ENCODE data around the gene LRRC3. TPM values are rescaled to one million over a fixed set of nuclear protein-coding genes. Genes with fewer than 3 reads are reported as not detected.

Gene LRRC3
- total RNA-seq, 1 experiment from 2014 or later: 0.48 TPM

DNA sequence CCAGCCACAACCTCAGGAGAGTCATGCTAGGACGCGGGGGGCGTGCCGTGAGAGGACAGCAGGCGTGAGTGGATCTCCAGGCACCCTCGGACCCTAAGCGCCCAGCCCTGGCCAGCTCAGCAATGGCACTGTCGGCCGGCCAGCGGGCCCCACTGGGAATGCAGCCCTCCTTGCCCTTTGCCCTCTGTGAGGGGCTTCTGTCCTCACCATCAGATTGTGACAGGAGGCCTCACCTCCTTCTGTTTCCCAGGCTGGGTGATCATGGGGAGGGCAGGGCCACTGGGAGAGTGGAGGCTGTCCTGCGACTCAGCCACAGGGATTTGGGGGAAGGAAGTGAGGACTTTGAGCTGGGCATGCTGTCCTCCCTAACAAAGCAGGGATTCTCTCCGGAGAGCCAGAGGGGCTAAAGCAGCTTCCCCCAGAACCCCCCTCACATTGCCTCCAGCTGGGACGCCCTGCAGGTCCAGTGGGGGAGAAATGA, 6.6 kb upstream of the LRRC3 start:
- TF ChIP-seq, protein P1, sequence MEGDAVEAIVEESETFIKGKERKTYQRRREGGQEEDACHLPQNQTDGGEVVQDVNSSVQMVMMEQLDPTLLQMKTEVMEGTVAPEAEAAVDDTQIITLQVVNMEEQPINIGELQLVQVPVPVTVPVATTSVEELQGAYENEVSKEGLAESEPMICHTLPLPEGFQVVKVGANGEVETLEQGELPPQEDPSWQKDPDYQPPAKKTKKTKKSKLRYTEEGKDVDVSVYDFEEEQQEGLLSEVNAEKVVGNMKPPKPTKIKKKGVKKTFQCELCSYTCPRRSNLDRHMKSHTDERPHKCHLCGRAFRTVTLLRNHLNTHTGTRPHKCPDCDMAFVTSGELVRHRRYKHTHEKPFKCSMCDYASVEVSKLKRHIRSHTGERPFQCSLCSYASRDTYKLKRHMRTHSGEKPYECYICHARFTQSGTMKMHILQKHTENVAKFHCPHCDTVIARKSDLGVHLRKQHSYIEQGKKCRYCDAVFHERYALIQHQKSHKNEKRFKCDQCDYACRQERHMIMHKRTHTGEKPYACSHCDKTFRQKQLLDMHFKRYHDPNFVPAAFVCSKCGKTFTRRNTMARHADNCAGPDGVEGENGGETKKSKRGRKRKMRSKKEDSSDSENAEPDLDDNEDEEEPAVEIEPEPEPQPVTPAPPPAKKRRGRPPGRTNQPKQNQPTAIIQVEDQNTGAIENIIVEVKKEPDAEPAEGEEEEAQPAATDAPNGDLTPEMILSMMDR (conservative IDR thresholded peaks at IDR 0.05): no peak
- no peak for TF ChIP-seq EZH2 (IDR thresholded peaks at IDR 0.05; ENCODE audit: low read depth)
- DNase-seq: no peak
- intact Hi-C loops (cut with micrococcal nuclease; ENCODE audit: unreplicated experiment): no loop called here
- H3K4me2 ChIP-seq: no peak overlapping the region
- H3K9me3 ChIP-seq (ENCODE audit: insufficient read depth, low read depth): no peaks in the 10 kb centered on the region
- no peaks in the 10 kb centered on the region for H4K20me1 ChIP-seq (ENCODE audit: insufficient read depth)
- CTCF ChIA-PET: no interaction called here
- no peaks in the 10 kb centered on the region for H3K9me2 ChIP-seq (ENCODE audit: insufficient read depth)
- no peak overlapping the region for H2AFZ ChIP-seq
- no peaks in the 10 kb centered on the region for H3F3A ChIP-seq (ENCODE audit: insufficient read depth, low read depth)
- H3K79me2 ChIP-seq (ENCODE audit: low read depth): no peaks in the 10 kb centered on the region
- no peak overlapping the region for H3K27ac ChIP-seq
- H3K36me3 ChIP-seq (ENCODE audit: low read depth): no peaks in the 10 kb centered on the region
- no TSS peak for BruUV-seq (replicated peaks)
- no peaks in the 10 kb centered on the region for H3K4me1 ChIP-seq (replicated peaks; ENCODE audit: insufficient read depth)
- no peak overlapping the region for H3K4me3 ChIP-seq
- H3K27me3 ChIP-seq (ENCODE audit: insufficient read depth, low read depth): peaks cover 88% of the 10 kb centered on the region
- POLR2A ChIA-PET (ENCODE audit: unreplicated experiment): no interaction called here

DNA sequence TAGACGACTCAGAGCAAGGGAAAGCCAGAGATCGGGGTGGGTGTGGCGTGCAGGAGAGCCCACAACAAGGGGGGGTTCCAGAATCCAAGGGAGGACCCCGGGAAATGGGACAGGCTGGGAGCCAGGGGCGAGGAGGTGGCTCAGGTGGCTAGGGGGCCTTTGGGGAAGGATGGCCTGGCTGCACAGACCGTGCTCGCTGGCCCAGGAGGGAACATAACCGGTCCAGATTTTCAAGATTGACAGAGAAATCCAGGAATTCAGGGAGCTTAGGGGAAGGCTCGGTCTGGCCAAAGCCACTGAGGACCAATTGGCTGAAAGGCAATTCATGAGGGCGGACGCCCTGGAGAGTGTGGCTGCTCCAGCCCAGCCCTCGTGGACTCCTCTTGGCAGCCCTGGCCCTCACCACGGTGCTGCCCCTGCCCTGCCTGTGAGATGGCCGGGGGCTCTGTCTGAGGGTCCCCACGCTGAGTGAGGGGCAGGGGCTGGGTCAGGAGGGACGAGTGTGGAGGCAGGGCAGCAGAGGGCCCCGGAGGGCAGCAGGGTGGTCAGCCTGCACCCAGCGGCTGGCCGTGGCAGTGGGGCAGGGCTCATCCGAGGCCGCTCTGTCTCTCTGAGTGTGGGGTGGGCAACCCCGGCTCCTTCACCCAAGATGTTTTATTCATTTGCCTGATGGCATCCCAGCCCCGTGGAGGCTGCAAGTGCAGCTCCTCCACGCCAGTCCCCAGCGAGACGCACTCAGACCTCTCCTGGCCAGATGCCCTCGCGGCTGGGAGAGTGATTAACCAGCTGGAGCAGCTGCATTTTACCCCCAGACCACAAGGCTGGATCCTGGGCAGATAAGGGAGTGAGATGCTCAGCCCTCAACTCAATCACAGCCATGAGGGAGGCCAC, 5.6 kb upstream of the LRRC3 start:
- TF ChIP-seq, protein P1 (conservative IDR thresholded peaks at IDR 0.05): no peak
- TF ChIP-seq EZH2 (IDR thresholded peaks at IDR 0.05; ENCODE audit: low read depth): no peak

DNA sequence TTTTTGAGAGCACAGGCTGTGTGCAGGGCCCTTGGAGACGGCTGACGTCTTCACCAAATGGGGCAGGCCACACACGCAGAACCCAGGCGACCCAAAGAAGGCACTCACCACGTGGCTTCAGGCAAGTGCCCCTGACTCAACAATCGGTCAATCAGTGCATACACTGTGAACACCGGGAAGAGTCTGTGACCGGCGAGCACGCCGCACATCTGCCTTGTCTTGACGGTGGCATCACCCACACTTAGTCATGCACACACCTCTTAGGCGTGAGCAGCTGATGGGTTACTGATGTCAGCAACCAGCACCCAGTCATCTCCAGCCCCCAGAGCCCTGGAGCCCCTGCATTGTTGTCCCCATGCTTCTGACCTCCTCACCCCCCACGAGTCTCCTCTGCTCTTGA, 4.9 kb upstream of the LRRC3 start:
- H3K9me2 ChIP-seq (ENCODE audit: insufficient read depth): no peaks in the 10 kb centered on the region
- intact Hi-C loops (cut with micrococcal nuclease; ENCODE audit: unreplicated experiment): no loop called here
- no peak overlapping the region for H3K4me2 ChIP-seq
- no TSS peak for BruUV-seq (replicated peaks)
- peaks cover 80% of the 10 kb centered on the region for H3K27me3 ChIP-seq (ENCODE audit: insufficient read depth, low read depth)
- no peak overlapping the region for H3K27ac ChIP-seq
- no peaks in the 10 kb centered on the region for H3F3A ChIP-seq (ENCODE audit: insufficient read depth, low read depth)
- TF ChIP-seq, protein P1 (conservative IDR thresholded peaks at IDR 0.05): no peak
- no peak for TF ChIP-seq EZH2 (IDR thresholded peaks at IDR 0.05; ENCODE audit: low read depth)
- no peaks in the 10 kb centered on the region for H3K4me1 ChIP-seq (replicated peaks; ENCODE audit: insufficient read depth)
- no peaks in the 10 kb centered on the region for H3K79me2 ChIP-seq (ENCODE audit: low read depth)
- H3K4me3 ChIP-seq: no peak overlapping the region
- POLR2A ChIA-PET (ENCODE audit: unreplicated experiment): no interaction called here
- no peaks in the 10 kb centered on the region for H4K20me1 ChIP-seq (ENCODE audit: insufficient read depth)
- H3K9me3 ChIP-seq (ENCODE audit: insufficient read depth, low read depth): no peaks in the 10 kb centered on the region
- no peaks in the 10 kb centered on the region for H3K36me3 ChIP-seq (ENCODE audit: low read depth)
- H2AFZ ChIP-seq: no peak overlapping the region
- CTCF ChIA-PET: no interaction called here
- no peak for DNase-seq

More for the DNA sequence above, 5.6 kb upstream of the LRRC3 start:
- Histone ChIP-seq H3K36me3 (ENCODE audit: low read depth) (no peaks in the 10 kb centered on the region), H3K27me3 (ENCODE audit: insufficient read depth, low read depth) (peaks cover 87% of the 10 kb centered on the region), H3K4me1 (replicated peaks; ENCODE audit: insufficient read depth) (no peaks in the 10 kb centered on the region), H2AFZ (no peak overlapping the region), H3K4me2 (no peak overlapping the region), H3K9me3 (ENCODE audit: insufficient read depth, low read depth) (no peaks in the 10 kb centered on the region), H3K79me2 (ENCODE audit: low read depth) (no peaks in the 10 kb centered on the region), H3K9me2 (ENCODE audit: insufficient read depth) (no peaks in the 10 kb centered on the region), H3F3A (ENCODE audit: insufficient read depth, low read depth) (no peaks in the 10 kb centered on the region), H4K20me1 (ENCODE audit: insufficient read depth) (no peaks in the 10 kb centered on the region), H3K27ac (no peak overlapping the region), H3K4me3 (no peak overlapping the region)
- BruUV-seq (replicated peaks): no TSS peak
- POLR2A ChIA-PET (ENCODE audit: unreplicated experiment): no interaction called here
- CTCF ChIA-PET: no interaction called here
- no peak for DNase-seq
- intact Hi-C loops (cut with micrococcal nuclease; ENCODE audit: unreplicated experiment): no loop called here
